Parathyroid adenoma (tissue), 2 donors: ENCODE measurements around the gene SLC5A12.

Source experiments
- H2AFZ ChIP-seq: fragments of 300-600 bp; sonication (generic); one replicate; pipeline ENCODE4 v1.7.0; 2017; ENCODE audit warnings: antibody characterized with exemption, mild to moderate bottlenecking
- H3K27ac ChIP-seq: fragments of 300-600 bp; sonication (generic); one replicate; pipeline ENCODE4 v1.7.0; 2017
- H3K27me3 ChIP-seq: fragments of 300-600 bp; sonication (generic); one replicate; pipeline ENCODE4 v1.7.0; 2017; ENCODE audit warnings: low read length; ENCODE audit not compliant: control insufficient read depth, insufficient read depth
- H3K36me3 ChIP-seq: fragments of 300-600 bp; sonication (generic); one replicate; pipeline ENCODE4 v1.7.0; 2017; ENCODE audit warnings: low read length; ENCODE audit not compliant: control insufficient read depth, insufficient read depth
- H3K4me1 ChIP-seq: fragments of 300-600 bp; sonication (generic); one replicate; pipeline ENCODE4 v1.7.0; 2017; ENCODE audit warnings: control low read depth
- H3K4me2 ChIP-seq: fragments of 300-600 bp; sonication (generic); one replicate; pipeline ENCODE4 v1.7.0; 2017; ENCODE audit warnings: low read length
- H3K4me3 ChIP-seq: fragments of 300-600 bp; sonication (generic); one replicate; pipeline ENCODE4 v1.7.0; 2017; ENCODE audit warnings: low read depth, low read length
- H3K79me2 ChIP-seq: fragments of 300-600 bp; sonication (generic); one replicate; pipeline ENCODE4 v1.7.0; 2017; ENCODE audit warnings: control low read depth
- H3K9ac ChIP-seq: fragments of 300-600 bp; sonication (generic); one replicate; pipeline ENCODE4 v1.7.0; 2017; ENCODE audit warnings: mild to moderate bottlenecking
- H3K9me3 ChIP-seq: fragments of 300-600 bp; sonication (generic); one replicate; pipeline ENCODE4 v1.7.0; 2017; ENCODE audit warnings: low read length; ENCODE audit not compliant: control insufficient read depth
- CTCF ChIP-seq: fragments of 300-600 bp; sonication (generic); IDR thresholded peaks from one replicate; pipeline ENCODE4 v1.7.0; 2017; ENCODE audit warnings: antibody characterized with exemption, mild to moderate bottlenecking
- donor health status: primary hyperparathyroidism.

SLC5A12 gene

GRCh38 chr11:26730414-26731083 lies 8.7 kb upstream of the SLC5A12 start:
- H3K27ac ChIP-seq: no peak overlapping the region
- no peaks in the 10 kb centered on the region for H3K79me2 ChIP-seq
- no peaks in the 10 kb centered on the region for H3K9me3 ChIP-seq
- H3K9ac ChIP-seq: no peak overlapping the region
- H3K4me1 ChIP-seq: no peaks in the 10 kb centered on the region
- H3K27me3 ChIP-seq: no peaks in the 10 kb centered on the region
- no peak overlapping the region for H3K4me2 ChIP-seq
- H3K36me3 ChIP-seq: no peaks in the 10 kb centered on the region
- TF ChIP-seq CTCF: no peak
- no peak overlapping the region for H3K4me3 ChIP-seq
- no peak overlapping the region for H2AFZ ChIP-seq

- H2AFZ ChIP-seq: no peak overlapping the region
- H3K4me1 ChIP-seq: no peaks in the 10 kb centered on the region
- no peak overlapping the region for H3K4me2 ChIP-seq
- no peaks in the 10 kb centered on the region for H3K36me3 ChIP-seq
- no peak for TF ChIP-seq CTCF
- no peak overlapping the region for H3K27ac ChIP-seq
- no peaks in the 10 kb centered on the region for H3K79me2 ChIP-seq
- no peak overlapping the region for H3K9ac ChIP-seq
- no peak overlapping the region for H3K4me3 ChIP-seq
- H3K9me3 ChIP-seq: no peaks in the 10 kb centered on the region
- H3K27me3 ChIP-seq: no peaks in the 10 kb centered on the region
These were observed 7.4 kb upstream of the SLC5A12 start for GRCh38 chr11:26729284-26729683.

- no peaks in the 10 kb centered on the region for H3K9me3 ChIP-seq
- H3K4me1 ChIP-seq: no peaks in the 10 kb centered on the region
- H2AFZ ChIP-seq: no peak overlapping the region
- no peak for TF ChIP-seq CTCF
- no peak overlapping the region for H3K27ac ChIP-seq
- no peaks in the 10 kb centered on the region for H3K79me2 ChIP-seq
- no peaks in the 10 kb centered on the region for H3K27me3 ChIP-seq
- H3K4me3 ChIP-seq: no peak overlapping the region
- H3K36me3 ChIP-seq: no peaks in the 10 kb centered on the region
- H3K9ac ChIP-seq: no peak overlapping the region
- no peak overlapping the region for H3K4me2 ChIP-seq
These were observed 5.1 kb upstream of the SLC5A12 start for GRCh38 chr11:26726960-26727359.

GRCh38 chr11:26719998-26720397 lies 1.9 kb downstream of the SLC5A12 start:
- H2AFZ ChIP-seq: no peak overlapping the region
- no peaks in the 10 kb centered on the region for H3K79me2 ChIP-seq
- no peak overlapping the region for H3K27ac ChIP-seq
- H3K4me3 ChIP-seq: no peak overlapping the region
- H3K27me3 ChIP-seq: no peaks in the 10 kb centered on the region
- H3K36me3 ChIP-seq: no peaks in the 10 kb centered on the region
- H3K9me3 ChIP-seq: no peaks in the 10 kb centered on the region
- H3K9ac ChIP-seq: no peak overlapping the region
- TF ChIP-seq CTCF: no peak
- H3K4me2 ChIP-seq: no peak overlapping the region
- H3K4me1 ChIP-seq: no peaks in the 10 kb centered on the region

- no peak overlapping the region for H3K27ac ChIP-seq
- no peak overlapping the region for H3K9ac ChIP-seq
- no peaks in the 10 kb centered on the region for H3K36me3 ChIP-seq
- no peak for TF ChIP-seq CTCF
- H3K4me2 ChIP-seq: no peak overlapping the region
- no peaks in the 10 kb centered on the region for H3K79me2 ChIP-seq
- H3K4me1 ChIP-seq: no peaks in the 10 kb centered on the region
- no peaks in the 10 kb centered on the region for H3K9me3 ChIP-seq
- H3K4me3 ChIP-seq: no peak overlapping the region
- H2AFZ ChIP-seq: no peak overlapping the region
- no peaks in the 10 kb centered on the region for H3K27me3 ChIP-seq
These were observed 2.4 kb downstream of the SLC5A12 start for GRCh38 chr11:26719289-26719973.
